ENCODE results near the gene RTL5. TPM values are rescaled to one million over a fixed set of nuclear protein-coding genes. Genes with fewer than 3 reads are reported as not detected.
"Not testable (repeated sequence)": the region's sequence is repeated elsewhere in the genome, so short reads cannot be mapped to it uniquely, and the experiment has no call there.

RTL5 gene
- total RNA-seq (2014; rRNA removed; shearing (Covaris generic)): 0.18 and 0.86 TPM in 2 replicates

DNA sequence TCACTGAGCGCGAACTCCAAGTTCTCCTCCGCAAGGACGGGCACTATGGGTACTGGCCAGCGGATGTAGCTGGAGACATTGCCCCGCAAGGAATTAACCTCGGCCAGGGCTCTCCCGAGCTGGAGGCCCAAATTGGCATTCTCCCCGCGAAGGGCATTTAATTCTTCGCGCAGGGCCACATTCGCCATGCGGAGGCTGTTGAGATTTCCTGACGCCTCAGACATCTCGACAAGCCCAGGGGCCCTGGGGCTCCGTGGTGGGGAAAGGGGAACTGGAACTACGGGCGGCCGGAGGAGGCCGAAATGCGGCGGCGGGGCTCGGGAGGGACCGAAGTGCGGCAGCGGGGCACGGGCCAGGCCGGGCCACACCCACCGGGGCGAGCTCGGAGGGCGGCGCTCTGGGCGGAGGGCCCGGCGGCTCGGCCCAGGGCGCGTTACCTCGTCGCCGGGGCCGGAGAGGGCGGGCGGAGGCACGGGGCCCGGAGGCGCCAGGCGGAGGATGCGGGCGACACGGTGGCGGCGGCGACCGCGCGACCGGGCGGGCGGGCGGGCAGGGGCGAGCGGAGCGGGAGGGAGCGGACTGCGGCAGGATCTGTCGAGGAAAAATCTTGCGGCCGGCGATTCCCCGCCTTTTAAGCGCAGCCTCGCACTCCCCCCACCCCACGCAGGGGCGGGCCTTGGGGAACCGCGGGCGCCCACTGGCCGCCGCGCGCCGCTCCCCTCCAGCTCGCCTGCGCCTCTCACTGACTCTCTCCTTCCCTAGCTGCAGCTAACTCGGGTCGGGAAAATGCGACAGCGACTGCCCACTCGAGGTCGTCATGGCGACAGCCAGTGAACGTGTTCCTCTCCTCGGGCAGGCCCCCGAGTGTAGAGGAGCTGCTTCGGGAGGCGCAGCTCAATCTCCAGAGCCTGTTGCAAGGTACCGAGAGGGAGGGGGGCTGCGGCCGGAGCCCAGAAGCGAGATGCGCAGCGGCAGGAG, at the start of gene RTL5:
TSS of gene RTL5 (minus strand) at position 599 of the 978 bp plus-strand sequence.
- DNase-seq (ENCODE audit: low read depth): peak; percentile 78

DNA sequence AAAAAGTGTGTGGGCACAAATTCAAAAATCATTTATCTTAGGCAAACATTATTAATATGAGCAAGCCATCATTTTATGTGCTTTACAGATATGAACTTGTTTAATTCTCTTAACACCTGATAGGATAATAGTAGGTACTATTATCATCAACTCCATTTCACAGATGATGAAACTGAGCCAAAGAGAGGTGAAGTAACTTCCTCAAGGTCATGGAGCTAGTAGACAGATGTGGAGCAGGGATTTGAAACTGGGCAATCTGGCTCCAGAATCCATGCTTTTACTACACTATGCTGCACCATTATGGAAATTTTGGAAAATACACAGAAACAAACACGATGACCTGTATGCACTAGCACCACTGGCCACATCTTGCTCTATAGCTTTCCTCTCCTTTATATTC, 48.8 kb upstream of the RTL5 start:
- DNase-seq (ENCODE audit: low read depth): no peak

DNA sequence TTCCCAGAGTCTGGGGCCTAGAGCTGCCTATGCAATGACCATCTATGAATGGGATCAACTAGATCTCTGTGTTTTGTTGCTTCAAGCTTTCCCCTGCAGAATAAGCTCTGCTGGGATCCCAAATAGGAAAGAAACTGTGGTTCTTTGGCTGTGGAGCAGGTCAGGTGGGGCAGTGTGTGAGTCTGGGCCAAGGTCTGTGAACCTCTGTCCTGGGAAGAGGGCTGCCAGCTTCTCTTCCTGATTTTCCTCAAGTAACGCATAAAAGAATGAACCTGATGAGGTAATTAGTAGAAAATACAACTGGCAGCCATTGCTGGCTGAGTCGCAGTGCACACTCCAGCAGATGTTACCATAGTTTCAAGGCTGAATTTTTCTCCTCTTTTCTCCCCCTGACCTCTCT, 45.3 kb upstream of the RTL5 start:
- no peak for DNase-seq (ENCODE audit: low read depth)

DNA sequence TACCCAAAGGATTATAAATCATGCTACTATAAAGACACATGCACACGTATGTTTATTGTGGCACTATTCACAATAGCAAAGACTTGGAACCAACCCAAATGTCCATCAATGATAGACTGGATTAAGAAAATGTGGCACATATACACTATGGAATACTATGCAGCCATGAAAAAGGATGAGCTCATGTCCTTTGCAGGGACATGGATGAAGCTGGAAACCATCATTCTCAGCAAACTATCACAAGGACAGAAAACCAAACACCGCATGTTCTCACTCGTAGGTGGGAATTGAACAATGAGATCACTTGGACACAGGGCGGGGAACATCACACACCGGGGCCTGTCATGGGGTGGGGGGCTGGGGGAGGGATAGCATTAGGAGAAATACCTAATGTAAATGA, 44.6 kb upstream of the RTL5 start:
- DNase-seq (ENCODE audit: low read depth): not testable (repeated sequence)

GRCh38 chrX:72169008-72169728, 37.5 kb upstream of the RTL5 start:
- peak; percentile 3 for DNase-seq (ENCODE audit: low read depth)

- no peak for DNase-seq (ENCODE audit: low read depth)
Observed at GRCh38 chrX:72165551-72165950, 33.8 kb upstream of the RTL5 start.

DNA sequence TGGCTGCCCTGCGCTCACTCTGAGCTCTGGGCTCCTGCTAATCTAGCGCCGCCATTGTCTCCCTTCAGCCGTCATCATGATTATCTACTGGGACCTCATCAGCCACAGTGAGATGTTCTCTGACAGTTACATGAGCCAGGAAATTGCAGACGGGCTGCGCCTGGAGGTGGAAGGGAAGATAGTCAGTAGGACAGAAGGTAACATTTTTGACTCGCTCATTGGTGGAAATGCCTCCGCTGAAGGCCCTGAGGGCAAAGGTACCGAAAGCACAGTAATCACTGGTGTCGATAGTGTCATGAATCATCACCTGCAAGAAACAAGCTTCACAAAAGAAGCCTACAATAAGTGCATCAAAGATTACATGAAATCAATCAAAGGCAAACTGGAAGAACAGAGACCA, 28.1 kb upstream of the RTL5 start:
- DNase-seq (ENCODE audit: low read depth): no peak

DNA sequence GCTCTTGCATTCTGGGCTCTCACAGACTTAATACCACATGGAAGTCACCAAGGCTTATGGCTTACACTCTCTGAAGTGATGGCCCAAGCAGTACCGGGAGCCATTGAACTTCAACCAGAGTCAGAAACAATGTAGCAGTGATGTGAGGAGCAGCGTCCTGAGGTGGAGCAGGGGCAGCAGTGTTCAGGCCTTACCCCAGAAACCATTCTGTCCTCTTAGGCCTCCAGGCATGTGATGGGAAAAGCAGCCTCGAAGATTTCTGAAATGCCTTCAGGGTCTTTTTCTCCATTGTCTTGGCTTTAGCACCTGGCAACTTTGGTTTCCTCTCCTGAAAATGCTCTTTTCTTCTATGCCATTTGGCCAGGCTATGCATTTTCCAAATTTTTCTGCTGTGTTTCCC, 27.1 kb upstream of the RTL5 start:
- DNase-seq (ENCODE audit: low read depth): no peak

GRCh38 chrX:72146527-72146926, 14.8 kb upstream of the RTL5 start:
- DNase-seq (ENCODE audit: low read depth): no peak

- DNase-seq (ENCODE audit: low read depth): no peak
Observed at GRCh38 chrX:72145181-72145580, 13.5 kb upstream of the RTL5 start.

- DNase-seq (ENCODE audit: low read depth): no peak
Observed at GRCh38 chrX:72143609-72143907, 11.8 kb upstream of the RTL5 start.

GRCh38 chrX:72142794-72143608, 11.3 kb upstream of the RTL5 start:
- DNase-seq (ENCODE audit: low read depth): no peak

DNA sequence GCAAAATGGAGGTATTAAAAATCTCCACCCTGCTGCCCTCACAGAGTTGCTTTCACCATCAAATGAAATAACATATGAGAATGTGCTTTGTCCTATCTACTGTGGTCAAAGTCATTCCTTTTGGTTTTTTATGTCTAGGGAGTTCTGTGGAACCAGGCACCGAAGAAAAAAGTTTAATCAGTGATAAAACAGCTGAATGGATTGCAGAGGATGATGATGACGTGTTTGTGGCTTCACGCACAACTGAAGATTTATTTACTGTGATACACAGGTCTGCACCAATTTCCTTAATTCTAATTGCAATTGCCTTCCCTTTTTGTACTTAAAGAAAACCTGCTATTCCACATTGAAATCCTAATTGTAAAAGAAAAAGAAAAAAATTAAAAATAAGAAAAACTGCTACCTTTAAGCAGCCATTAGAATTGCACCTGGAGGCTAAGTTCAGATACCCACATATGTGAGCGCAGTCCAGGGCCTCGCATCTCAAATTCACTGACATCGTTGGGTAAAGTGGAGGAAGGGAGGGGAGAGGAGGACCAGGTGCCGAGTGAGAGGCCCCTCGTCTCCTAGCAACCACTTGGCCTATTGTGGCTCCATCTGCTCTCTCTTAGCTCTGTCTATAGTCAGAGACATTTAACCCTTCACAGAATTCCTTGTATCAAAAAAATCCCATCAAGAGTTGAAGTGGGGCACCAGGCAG, 10.5 kb upstream of the RTL5 start:
- no peak for DNase-seq (ENCODE audit: low read depth)

DNA sequence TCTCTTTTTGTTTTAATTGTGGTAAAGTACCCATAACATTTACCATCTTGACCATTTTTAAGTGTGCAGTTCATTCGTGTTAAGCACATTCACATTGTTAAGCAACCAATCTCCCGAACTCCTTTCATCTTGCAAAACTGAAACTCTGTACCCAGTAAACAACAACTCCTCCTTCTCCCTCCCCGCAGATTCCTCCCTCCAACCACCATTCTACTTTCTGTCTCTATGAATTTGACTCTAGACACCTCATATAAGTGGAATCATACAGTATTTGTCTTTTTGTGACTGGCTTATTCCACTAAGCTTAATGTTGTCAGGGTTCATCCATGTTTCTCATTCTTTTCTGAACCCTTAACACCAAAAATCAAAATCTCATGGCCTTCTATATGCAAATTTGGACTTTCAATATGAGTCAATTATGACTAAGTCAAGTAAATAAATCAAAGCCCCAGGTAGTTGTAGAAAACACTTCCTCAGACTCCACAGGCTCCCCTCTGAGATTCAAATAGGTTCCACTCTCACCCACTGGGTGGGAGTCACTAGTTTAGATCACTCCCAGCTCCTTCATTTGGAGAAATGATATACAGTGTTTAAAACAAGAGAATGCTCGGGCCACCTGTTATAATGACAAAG, 9.8 kb upstream of the RTL5 start:
- DNase-seq (ENCODE audit: low read depth): no peak

DNA sequence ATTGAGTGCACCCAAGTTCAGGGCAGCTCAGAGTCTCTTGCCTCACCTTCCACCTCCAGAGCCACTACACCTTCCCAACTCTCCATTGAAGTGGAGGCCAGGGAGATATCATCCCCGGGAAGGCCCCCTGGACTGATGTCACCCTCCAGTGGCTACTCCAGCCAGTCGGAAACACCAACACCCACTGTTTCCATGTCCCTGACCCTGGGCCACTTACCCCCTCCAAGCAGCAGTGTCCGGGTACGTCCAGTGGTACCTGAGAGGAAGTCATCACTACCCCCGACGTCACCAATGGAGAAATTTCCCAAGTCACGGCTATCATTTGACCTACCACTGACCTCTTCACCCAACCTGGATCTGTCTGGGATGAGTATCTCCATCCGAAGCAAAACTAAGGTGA, 7.8 kb upstream of the RTL5 start:
- DNase-seq (ENCODE audit: low read depth): no peak

DNA sequence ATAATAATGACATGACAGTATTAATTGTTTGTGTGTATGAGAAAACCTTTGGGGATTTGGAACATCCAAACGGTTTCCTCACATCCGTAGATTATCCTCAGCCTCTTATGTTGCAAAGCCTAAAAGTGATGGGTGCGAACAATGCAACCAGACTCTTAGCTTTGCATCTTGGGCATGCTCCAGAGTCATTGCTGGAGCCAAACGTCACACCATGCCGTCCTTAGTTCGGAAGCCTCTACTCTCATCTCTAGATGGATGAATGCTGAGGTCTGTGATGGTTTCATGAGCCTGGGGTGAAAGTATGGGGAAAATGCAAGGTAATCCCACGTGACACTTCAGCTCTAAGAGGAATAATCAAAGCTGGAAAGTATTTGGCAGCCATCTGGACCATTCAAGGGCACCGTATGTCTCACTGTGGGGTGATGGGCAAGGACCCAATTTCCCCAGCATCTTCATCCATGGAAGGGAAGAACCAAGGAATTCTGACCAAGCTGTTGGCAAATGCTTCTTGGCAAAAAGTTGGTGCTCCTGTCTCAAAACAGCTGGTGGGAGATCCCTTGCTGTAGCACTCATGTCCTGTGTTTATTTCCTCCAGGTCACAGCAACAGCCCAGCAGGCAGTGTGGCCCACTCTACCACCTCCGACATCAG, 6.3 kb upstream of the RTL5 start:
- no peak for DNase-seq (ENCODE audit: low read depth)

DNA sequence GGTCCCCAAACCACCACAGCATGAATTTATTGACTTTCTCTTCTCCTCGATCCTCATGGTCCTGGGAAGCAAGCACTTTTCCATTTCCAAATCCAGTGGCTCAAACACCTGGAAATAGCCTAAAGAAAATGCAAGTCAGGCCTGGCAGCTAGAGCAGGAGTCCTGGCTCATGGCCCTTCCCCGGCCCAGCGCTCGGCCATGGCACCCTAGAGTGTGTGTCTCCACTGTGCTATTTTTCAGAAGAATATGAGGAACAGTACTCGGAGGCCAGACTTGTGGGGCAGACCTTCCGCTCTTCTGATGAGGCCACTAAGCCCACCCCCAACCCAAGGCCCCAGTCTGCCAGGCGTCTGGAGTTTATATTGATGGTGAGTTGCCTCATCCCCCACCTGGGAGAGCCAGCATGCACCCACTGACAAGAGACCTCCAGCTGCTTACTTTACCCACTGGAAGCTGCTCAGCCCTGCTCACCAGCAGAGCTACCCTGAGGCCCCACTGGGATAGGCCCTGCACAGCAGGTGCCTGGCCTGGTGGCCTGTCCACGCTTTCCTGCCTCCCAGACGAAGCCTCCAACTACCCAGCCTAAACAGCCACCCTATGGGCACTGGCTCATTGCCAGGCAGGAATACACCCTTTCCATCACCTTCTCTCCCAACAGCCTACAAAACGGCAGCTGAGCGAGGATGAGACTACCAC, 2.3 kb upstream of the RTL5 start:
- DNase-seq (ENCODE audit: low read depth): no peak

DNA sequence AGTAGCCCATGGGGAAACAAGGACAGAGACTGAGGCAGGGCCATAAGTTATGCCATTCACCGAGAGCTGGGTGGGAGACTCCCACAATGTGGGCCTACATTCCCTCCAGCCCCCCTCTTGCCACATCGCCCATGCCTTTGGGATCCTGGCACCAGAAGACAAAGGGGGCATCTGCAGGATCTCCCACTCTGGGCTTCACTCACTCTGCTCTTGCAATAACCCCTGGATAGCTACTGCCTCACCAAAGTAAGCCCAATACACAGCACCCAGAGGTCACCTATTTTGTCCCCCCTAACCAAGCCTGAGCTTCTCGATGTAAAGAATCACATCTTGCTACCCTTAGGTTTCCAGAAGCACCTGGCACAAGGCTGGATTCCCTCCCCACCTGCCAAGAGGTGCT, 741 bp upstream of the RTL5 start:
- no peak for DNase-seq (ENCODE audit: low read depth)

- DNase-seq (ENCODE audit: low read depth): no peak
Observed at GRCh38 chrX:72130762-72131250, 909 bp downstream of the RTL5 start.

Data from Daoy (cell line).